C1 segment of cervical spinal cord (tissue), 14 donors: Measurements from ENCODE around the gene CCL2.
"Not testable (repeated sequence)": the region's sequence is repeated elsewhere in the genome, so short reads cannot be mapped to it uniquely, and the experiment has no call there.

Experiments
- DNase-seq, 14 donors: peaks; one replicate each; lab custom pipeline; 2025; lab: John Stamatoyannopoulos, UW

The CCL2 gene

GRCh38 chr17:34254651-34255380 lies at the start of gene CCL2:
TSS of gene CCL2 (plus strand) at chr17:34255285. CDS start at chr17:34255350, 65 bp downstream.
- peak in 6 of 14 donors; percentile 13 to 49 (median 40) for DNase-seq

- no peak for DNase-seq
These were observed 49.7 kb upstream of the CCL2 start for GRCh38 chr17:34205401-34205800.

GRCh38 chr17:34206569-34206968 lies 48.5 kb upstream of the CCL2 start:
- no peak for DNase-seq

GRCh38 chr17:34207572-34207971 lies 47.5 kb upstream of the CCL2 start:
- no peak for DNase-seq

GRCh38 chr17:34218748-34219147 lies 36.3 kb upstream of the CCL2 start:
- no peak for DNase-seq

GRCh38 chr17:34219405-34219804 lies 35.7 kb upstream of the CCL2 start:
- no peak for DNase-seq

- no peak for DNase-seq
These were observed 34.9 kb upstream of the CCL2 start for GRCh38 chr17:34220045-34220751.

GRCh38 chr17:34220752-34221395 lies 34.2 kb upstream of the CCL2 start:
- DNase-seq: no peak

GRCh38 chr17:34221411-34221810 lies 33.7 kb upstream of the CCL2 start:
- DNase-seq: no peak

- DNase-seq: no peak
These were observed 32.2 kb upstream of the CCL2 start for GRCh38 chr17:34222722-34223497.

- DNase-seq: no peak
These were observed 30.0 kb upstream of the CCL2 start for GRCh38 chr17:34225046-34225445.

GRCh38 chr17:34226011-34226743 lies 28.9 kb upstream of the CCL2 start:
- DNase-seq: no peak

- DNase-seq: no peak
These were observed 28.4 kb upstream of the CCL2 start for GRCh38 chr17:34226744-34227034.

- DNase-seq: not testable (repeated sequence)
These were observed 27.8 kb upstream of the CCL2 start for GRCh38 chr17:34227293-34227692.

GRCh38 chr17:34227707-34228106 lies 27.4 kb upstream of the CCL2 start:
- DNase-seq: no peak

GRCh38 chr17:34228781-34229180 lies 26.3 kb upstream of the CCL2 start:
- DNase-seq: no peak

GRCh38 chr17:34230342-34230741 lies 24.7 kb upstream of the CCL2 start:
- no peak for DNase-seq

- DNase-seq: no peak
These were observed 20.5 kb upstream of the CCL2 start for GRCh38 chr17:34234616-34235015.

- DNase-seq: no peak
These were observed 19.6 kb upstream of the CCL2 start for GRCh38 chr17:34235389-34236028.

GRCh38 chr17:34236281-34236892 lies 18.7 kb upstream of the CCL2 start:
- no peak for DNase-seq
